Posterior vena cava (tissue), 2 donors: ENCODE data around the gene MINPP1. TPM values are rescaled to one million over a fixed set of nuclear protein-coding genes. Genes with fewer than 3 reads are reported as not detected.
"Not testable (repeated sequence)": the region's sequence is repeated elsewhere in the genome, so short reads cannot be mapped to it uniquely, and the experiment has no call there.

Experiments
- DNase-seq: peaks from one replicate; pipeline ENCODE4 v3.0.0-alpha.2; 2020; ENCODE audit warnings: low spot score
- intact Hi-C, 2 donors: fragments of 100-400 bp; cut with DNase I; formaldehyde crosslinking; loops; one replicate each; pipeline versions ENCODE4 v1.14.1 to v1.14.2; 2022 to 2023
- long read RNA-seq, 2 donors: library from polyadenylated mRNA; unstranded; transcript quantifications; one replicate each; pipeline ENCODE4 v2.0.0, GENCODE V29; 2020 to 2021
- total RNA-seq, 2 donors: library from RNA; stranded (reverse); fragmentation: NEBNext Ultra II Directional; extraction: Animal tissue kit (Norgen Biotek cat#: 25700); gene quantifications; one replicate each; pipeline ENCODE4 v1.2.1, GENCODE V29; 2021
- donor health status: DM: yes; HTN: yes; CAD: no.
- donor health status: DM: yes; HTN: yes; CAD: no.

The MINPP1 gene
- 10 to 100 TPM; 10.2 to 11.1 TPM for total RNA-seq
- long read RNA-seq, donor 1, transcript MINPP1-202 (5 exons, 2,415 nt), result major isoform, 9 of 11 reads
- long read RNA-seq, donor 1, partial matches to known transcripts, result 1 of 11 reads
- long read RNA-seq, donor 1, other reads (novel, unspliced or antisense), result 1 of 11 reads
- long read RNA-seq, donor 2, transcript MINPP1-202 (5 exons, 2,415 nt), result major isoform, 25 of 30 reads
- long read RNA-seq, donor 2, partial matches to known transcripts, result 4 of 30 reads
- long read RNA-seq, donor 2, other reads (novel, unspliced or antisense), result 1 of 30 reads

- peak; percentile 96 for DNase-seq
- intact Hi-C loops, result no loop called here
These were observed at the start of gene MINPP1 for GRCh38 chr10:87504640-87505365. MINPP1 (plus strand) TSS chr10:87504893; CDS start chr10:87504916, 23 bp downstream.

GRCh38 chr10:87456586-87457220 lies 48.0 kb upstream of the MINPP1 start:
- DNase-seq, intact Hi-C loops: not testable (repeated sequence)

- intact Hi-C loops, DNase-seq: not testable (repeated sequence)
These were observed 42.9 kb upstream of the MINPP1 start for GRCh38 chr10:87461751-87462150.

GRCh38 chr10:87466849-87467248 lies 37.8 kb upstream of the MINPP1 start:
- intact Hi-C loops, DNase-seq: not testable (repeated sequence)

GRCh38 chr10:87488733-87489132 lies 16.0 kb upstream of the MINPP1 start:
- DNase-seq, intact Hi-C loops: not testable (repeated sequence)

GRCh38 chr10:87490285-87490684 lies 14.4 kb upstream of the MINPP1 start:
- DNase-seq, intact Hi-C loops: not testable (repeated sequence)

- DNase-seq, intact Hi-C loops: not testable (repeated sequence)
These were observed 12.2 kb upstream of the MINPP1 start for GRCh38 chr10:87492450-87492849.

- intact Hi-C loops, DNase-seq: not testable (repeated sequence)
These were observed 9.2 kb upstream of the MINPP1 start for GRCh38 chr10:87495446-87495845.

- intact Hi-C loops, DNase-seq: not testable (repeated sequence)
These were observed 7.3 kb upstream of the MINPP1 start for GRCh38 chr10:87497386-87497785.

- DNase-seq, intact Hi-C loops: not testable (repeated sequence)
These were observed 6.4 kb upstream of the MINPP1 start for GRCh38 chr10:87498106-87498789.

- DNase-seq, result no peak
- intact Hi-C loops, result no loop called here
These were observed 4.0 kb upstream of the MINPP1 start for GRCh38 chr10:87500646-87501048.

- DNase-seq, result no peak
- intact Hi-C loops, result no loop called here
These were observed 1.3 kb upstream of the MINPP1 start for GRCh38 chr10:87503401-87503800.

- no peak for DNase-seq
- intact Hi-C loops, result no loop called here
These were observed 807 bp upstream of the MINPP1 start for GRCh38 chr10:87503886-87504285.

- DNase-seq, result no peak
- intact Hi-C loops, result no loop called here
These were observed 420 bp upstream of the MINPP1 start for GRCh38 chr10:87504307-87504639.

- peak; percentile 85 for DNase-seq
- intact Hi-C loops, result no loop called here
These were observed 846 bp downstream of the MINPP1 start for GRCh38 chr10:87505366-87506111.

GRCh38 chr10:87506956-87507355 lies 2.3 kb downstream of the MINPP1 start:
- intact Hi-C loops, result no loop called here
- no peak for DNase-seq

GRCh38 chr10:87507879-87508483 lies 3.3 kb downstream of the MINPP1 start:
- intact Hi-C loops, result no loop called here

GRCh38 chr10:87508837-87509236 lies 4.1 kb downstream of the MINPP1 start:
- intact Hi-C loops, result no loop called here
- no peak for DNase-seq

More at GRCh38 chr10:87507879-87508483, 3.3 kb downstream of the MINPP1 start:
- DNase-seq, result no peak

- intact Hi-C loops, result no loop called here
- DNase-seq, result no peak
These were observed 5.3 kb downstream of the MINPP1 start for GRCh38 chr10:87510025-87510424.
